ENCODE measurements around the gene CNDP1.

Gene CNDP1

DNA sequence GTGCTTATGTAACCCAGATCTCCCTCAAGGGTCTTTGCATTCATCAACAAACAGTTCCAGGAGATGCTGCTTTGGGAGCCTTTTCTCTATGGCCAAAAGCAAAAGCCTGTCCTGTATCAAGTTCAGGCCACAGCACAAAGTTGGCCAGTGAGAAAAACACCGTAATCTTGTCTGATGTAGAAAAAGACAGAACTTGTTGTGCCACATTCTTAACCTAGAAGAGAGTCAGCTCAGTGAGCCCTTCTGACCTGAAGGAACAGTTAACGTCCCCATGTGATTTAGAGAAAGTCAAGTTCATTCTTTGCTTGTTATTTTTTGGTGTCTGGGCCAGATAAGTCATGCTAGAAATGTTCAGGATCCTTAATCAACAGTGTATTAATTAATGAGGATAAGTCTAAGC lies 7.8 kb upstream of the CNDP1 start:
- H3K4me3 ChIP-seq (replicated peaks; ENCODE audit: low read depth, low read length) = no peak overlapping the region
- no peaks in the 10 kb centered on the region for H3K27me3 ChIP-seq (replicated peaks; ENCODE audit: control insufficient read depth, insufficient read depth, low read length)
- TF ChIP-seq, protein P1, sequence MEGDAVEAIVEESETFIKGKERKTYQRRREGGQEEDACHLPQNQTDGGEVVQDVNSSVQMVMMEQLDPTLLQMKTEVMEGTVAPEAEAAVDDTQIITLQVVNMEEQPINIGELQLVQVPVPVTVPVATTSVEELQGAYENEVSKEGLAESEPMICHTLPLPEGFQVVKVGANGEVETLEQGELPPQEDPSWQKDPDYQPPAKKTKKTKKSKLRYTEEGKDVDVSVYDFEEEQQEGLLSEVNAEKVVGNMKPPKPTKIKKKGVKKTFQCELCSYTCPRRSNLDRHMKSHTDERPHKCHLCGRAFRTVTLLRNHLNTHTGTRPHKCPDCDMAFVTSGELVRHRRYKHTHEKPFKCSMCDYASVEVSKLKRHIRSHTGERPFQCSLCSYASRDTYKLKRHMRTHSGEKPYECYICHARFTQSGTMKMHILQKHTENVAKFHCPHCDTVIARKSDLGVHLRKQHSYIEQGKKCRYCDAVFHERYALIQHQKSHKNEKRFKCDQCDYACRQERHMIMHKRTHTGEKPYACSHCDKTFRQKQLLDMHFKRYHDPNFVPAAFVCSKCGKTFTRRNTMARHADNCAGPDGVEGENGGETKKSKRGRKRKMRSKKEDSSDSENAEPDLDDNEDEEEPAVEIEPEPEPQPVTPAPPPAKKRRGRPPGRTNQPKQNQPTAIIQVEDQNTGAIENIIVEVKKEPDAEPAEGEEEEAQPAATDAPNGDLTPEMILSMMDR (IDR thresholded peaks at IDR 0.05; ENCODE audit: insufficient read depth, low read length, poor library complexity, severe bottlenecking) = no peak
- no peak for DNase-seq (ENCODE audit: extremely low read depth, insufficient read length)
- H3K36me3 ChIP-seq (ENCODE audit: control insufficient read depth, insufficient read depth, low read length) = no peaks in the 10 kb centered on the region; the same call in 1 of the 2 replicates

DNA sequence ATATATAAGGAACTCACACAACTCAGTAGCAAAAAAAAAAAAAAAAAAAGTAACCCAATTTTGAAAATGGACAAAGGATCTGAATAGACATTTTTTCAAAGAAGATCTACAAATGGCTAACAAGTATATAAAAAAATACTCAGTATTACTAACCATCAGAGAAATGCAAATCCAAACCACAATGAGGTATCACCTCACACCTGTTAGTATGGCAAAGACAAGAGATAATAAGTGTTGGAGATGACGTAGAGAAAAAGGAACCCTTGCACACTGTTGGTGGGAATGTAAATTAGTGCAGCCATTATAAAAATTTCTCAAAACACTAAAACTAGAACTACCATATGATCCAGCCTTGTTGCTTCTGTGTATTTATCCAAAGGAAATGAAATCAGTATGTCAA lies 5.8 kb upstream of the CNDP1 start:
- TF ChIP-seq, protein P1 (IDR thresholded peaks at IDR 0.05; ENCODE audit: insufficient read depth, low read length, poor library complexity, severe bottlenecking) = no peak
- H3K36me3 ChIP-seq (ENCODE audit: control insufficient read depth, insufficient read depth, low read length) = no peaks in the 10 kb centered on the region
- no peaks in the 10 kb centered on the region for H3K27me3 ChIP-seq (replicated peaks; ENCODE audit: control insufficient read depth, insufficient read depth, low read length)
- H3K4me3 ChIP-seq (replicated peaks; ENCODE audit: low read depth, low read length) = no peak overlapping the region
- no peak for DNase-seq (ENCODE audit: extremely low read depth, insufficient read length)

DNA sequence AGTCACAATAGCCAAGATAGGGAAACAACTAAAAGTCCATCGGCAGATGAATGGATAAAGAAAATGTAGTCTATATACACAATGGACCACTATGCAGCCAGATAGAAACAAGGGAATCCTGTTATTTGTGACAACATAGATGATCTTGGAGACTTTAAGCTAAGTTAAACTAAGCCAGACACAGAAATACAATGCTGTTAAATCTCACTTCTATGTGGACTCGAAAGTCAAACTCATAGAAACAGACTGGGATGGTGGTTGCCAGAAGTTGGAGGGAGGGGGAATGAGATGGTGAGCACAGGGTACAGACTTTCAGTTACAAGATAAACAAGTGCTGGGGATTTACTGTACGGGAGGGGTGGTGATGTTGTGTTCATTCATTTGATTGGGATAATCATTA lies 5.4 kb upstream of the CNDP1 start:
- no peak for DNase-seq (ENCODE audit: extremely low read depth, insufficient read length)
- TF ChIP-seq, protein P1 (IDR thresholded peaks at IDR 0.05; ENCODE audit: insufficient read depth, low read length, poor library complexity, severe bottlenecking) = no peak
- Histone ChIP-seq H3K4me3 (replicated peaks; ENCODE audit: low read depth, low read length) (no peak overlapping the region), H3K27me3 (replicated peaks; ENCODE audit: control insufficient read depth, insufficient read depth, low read length) (no peaks in the 10 kb centered on the region), H3K36me3 (ENCODE audit: control insufficient read depth, insufficient read depth, low read length) (no peaks in the 10 kb centered on the region)

DNA sequence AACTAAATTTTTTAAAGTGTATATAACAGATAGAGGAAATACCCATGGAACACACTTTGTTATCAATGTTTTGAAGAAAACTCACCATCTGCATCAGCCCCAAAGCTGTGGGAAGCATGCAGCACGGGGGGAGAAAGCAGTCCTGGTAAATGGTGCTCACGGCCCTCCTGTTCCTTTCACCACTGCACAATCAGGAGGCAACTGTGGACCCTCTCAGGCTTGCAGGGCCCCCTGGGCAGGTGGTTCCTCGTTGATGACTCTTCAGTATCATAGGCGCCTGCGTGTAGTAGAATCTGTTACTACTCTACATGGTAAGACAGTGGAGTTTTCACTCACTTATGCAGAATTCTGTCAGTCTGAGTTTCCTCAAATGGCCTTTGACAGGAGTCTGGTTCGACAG lies 4.9 kb upstream of the CNDP1 start:
- H3K27me3 ChIP-seq (replicated peaks; ENCODE audit: control insufficient read depth, insufficient read depth, low read length) = no peaks in the 10 kb centered on the region
- no peak for DNase-seq (ENCODE audit: extremely low read depth, insufficient read length)
- TF ChIP-seq, protein P1 (IDR thresholded peaks at IDR 0.05; ENCODE audit: insufficient read depth, low read length, poor library complexity, severe bottlenecking) = no peak
- no peak overlapping the region for H3K4me3 ChIP-seq (replicated peaks; ENCODE audit: low read depth, low read length)
- H3K36me3 ChIP-seq (ENCODE audit: control insufficient read depth, insufficient read depth, low read length) = no peaks in the 10 kb centered on the region

DNA sequence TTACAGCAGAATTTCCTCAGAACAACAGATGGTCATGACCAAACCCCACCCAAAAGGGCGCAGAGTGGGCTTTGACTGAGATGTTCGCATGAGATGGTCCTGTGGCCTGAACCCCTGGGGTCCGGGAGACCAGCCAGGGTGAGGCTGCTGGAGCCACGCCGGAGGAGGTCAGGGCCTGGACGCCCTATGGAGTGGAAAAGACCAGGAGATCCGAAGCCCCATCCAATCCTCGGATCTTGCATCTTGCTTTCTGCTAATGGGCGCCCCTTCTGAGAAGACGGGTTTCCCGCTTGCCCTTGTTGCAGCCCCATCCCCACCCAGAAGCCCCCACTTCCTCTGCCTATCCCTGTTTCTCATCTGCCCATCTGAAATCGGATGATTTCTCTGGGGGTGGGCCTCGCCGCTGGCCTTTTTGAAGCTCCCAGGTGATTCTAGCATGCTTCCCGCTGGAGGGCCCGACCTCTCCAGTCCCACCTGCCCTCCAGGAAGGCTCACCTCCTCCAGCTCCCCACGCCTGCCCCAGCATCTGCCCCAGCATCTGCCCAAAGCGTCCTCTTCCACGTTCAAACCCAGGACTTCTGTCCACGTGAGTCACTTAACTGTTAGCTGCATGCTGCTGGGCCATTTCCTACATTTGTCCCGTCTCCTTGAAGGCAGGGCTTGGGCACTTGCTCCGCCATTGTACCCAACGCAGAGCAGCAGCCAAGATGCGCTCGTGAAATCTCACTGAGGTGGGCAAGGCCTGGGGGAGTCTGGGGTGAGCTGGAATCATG lies 4.3 kb upstream of the CNDP1 start:
- no peak for DNase-seq (ENCODE audit: extremely low read depth, insufficient read length)
- Histone ChIP-seq H3K36me3 (ENCODE audit: control insufficient read depth, insufficient read depth, low read length) (no peaks in the 10 kb centered on the region), H3K27me3 (replicated peaks; ENCODE audit: control insufficient read depth, insufficient read depth, low read length) (no peaks in the 10 kb centered on the region), H3K4me3 (replicated peaks; ENCODE audit: low read depth, low read length) (no peak overlapping the region)
- TF ChIP-seq, protein P1 (IDR thresholded peaks at IDR 0.05; ENCODE audit: insufficient read depth, low read length, poor library complexity, severe bottlenecking) = no peak

DNA sequence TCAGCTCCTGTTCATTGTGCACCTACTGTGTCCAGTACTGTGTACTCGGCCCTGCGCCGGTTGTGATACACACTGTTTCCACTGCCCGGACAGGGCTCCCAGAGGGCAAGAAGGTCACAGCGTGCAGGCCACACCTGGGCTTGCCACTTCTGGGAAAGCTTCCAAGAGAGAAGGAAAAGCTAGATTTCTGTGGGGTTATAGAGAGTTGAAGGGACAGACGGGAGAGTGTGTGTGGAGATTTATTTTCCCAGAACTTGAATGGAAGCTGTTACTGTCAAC lies 3.8 kb upstream of the CNDP1 start:
- DNase-seq (ENCODE audit: extremely low read depth, insufficient read length) = no peak
- Histone ChIP-seq H3K27me3 (replicated peaks; ENCODE audit: control insufficient read depth, insufficient read depth, low read length) (no peaks in the 10 kb centered on the region), H3K36me3 (ENCODE audit: control insufficient read depth, insufficient read depth, low read length) (no peaks in the 10 kb centered on the region), H3K4me3 (replicated peaks; ENCODE audit: low read depth, low read length) (no peak overlapping the region)
- TF ChIP-seq, protein P1 (IDR thresholded peaks at IDR 0.05; ENCODE audit: insufficient read depth, low read length, poor library complexity, severe bottlenecking) = no peak

All from GM06990 (cell line).